Measurements from ENCODE around the gene F11R. TPM values are rescaled to one million over a fixed set of nuclear protein-coding genes. Genes with fewer than 3 reads are reported as not detected.

The F11R gene
- 178 TPM for total RNA-seq

- H3K4me3 ChIP-seq, result peak within 1 kb of the TSS; percentile 44 to 59
- TF ChIP-seq, protein P1, sequence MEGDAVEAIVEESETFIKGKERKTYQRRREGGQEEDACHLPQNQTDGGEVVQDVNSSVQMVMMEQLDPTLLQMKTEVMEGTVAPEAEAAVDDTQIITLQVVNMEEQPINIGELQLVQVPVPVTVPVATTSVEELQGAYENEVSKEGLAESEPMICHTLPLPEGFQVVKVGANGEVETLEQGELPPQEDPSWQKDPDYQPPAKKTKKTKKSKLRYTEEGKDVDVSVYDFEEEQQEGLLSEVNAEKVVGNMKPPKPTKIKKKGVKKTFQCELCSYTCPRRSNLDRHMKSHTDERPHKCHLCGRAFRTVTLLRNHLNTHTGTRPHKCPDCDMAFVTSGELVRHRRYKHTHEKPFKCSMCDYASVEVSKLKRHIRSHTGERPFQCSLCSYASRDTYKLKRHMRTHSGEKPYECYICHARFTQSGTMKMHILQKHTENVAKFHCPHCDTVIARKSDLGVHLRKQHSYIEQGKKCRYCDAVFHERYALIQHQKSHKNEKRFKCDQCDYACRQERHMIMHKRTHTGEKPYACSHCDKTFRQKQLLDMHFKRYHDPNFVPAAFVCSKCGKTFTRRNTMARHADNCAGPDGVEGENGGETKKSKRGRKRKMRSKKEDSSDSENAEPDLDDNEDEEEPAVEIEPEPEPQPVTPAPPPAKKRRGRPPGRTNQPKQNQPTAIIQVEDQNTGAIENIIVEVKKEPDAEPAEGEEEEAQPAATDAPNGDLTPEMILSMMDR (IDR thresholded peaks at IDR 0.05), result no peak
- peak in 1 of 2 donors; percentile 32 for TF ChIP-seq POLR2A (IDR thresholded peaks at IDR 0.05)
- peak in 1 of 2 donors; percentile 77 for TF ChIP-seq POLR2AphosphoS5 (IDR thresholded peaks at IDR 0.05; ENCODE audit: insufficient read depth in 1 of 2, low read depth in 1 of 2)
- no peaks in the 10 kb centered on the region for H3K36me3 ChIP-seq
- H3K27me3 ChIP-seq, result no peaks in the 10 kb centered on the region
- no peaks in the 10 kb centered on the region for H3K9me3 ChIP-seq
- intact Hi-C loops (cut with DNase I), result no loop called here
- H3K27ac ChIP-seq, result peak within 1 kb of the TSS; percentile 89
- no peak for DNase-seq (ENCODE audit: extremely low spot score in 2 of 2)
- peaks cover 28% of the 10 kb centered on the region for H3K4me1 ChIP-seq
Measured at GRCh38 chr1:161020509-161021164, at the start of gene F11R. Gene F11R (minus strand): TSS chr1:161021152. CDS start chr1:161021073, 79 bp downstream.

DNA sequence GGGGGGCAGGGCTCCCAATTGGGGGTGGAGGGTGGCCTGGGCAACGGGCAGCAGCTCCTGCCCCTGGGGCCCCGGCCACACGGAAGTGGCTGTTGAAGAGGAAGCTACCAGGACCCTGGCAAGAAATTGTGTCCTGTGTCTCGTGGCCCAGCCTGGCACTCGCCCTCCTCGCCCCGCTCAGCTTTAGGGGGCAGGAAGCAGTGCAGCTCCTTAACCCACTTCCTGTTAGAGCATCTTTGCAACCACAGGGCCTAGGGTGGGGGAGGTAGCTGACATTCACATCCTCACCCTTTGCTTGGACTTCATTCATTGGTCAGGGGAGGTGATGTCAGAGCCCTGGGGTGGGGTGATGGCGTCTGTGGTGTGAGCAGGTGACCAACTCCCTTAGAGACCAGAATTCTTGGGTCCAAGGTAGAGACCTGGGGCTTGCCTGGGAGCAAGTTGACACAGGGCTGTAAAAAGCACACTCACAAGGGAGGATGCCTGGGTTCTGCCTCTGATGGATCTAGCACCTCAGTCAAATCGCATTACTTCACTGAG, 48.8 kb upstream of the F11R start, which contains the start of gene ARHGAP30:
Gene ARHGAP30 (minus strand): TSS at position 161 of the 540 bp plus-strand sequence. CDS start 267 bp downstream, outside the sequence.
- peak within 1 kb of the TSS; percentile 24 to 42 for H3K4me3 ChIP-seq
- intact Hi-C loops (cut with DNase I), result no loop called here
- no peaks in the 10 kb centered on the region for H3K9me3 ChIP-seq
- H3K4me1 ChIP-seq, result peaks cover 5% of the 10 kb centered on the region
- peak within 1 kb of the TSS; percentile 59 for H3K27ac ChIP-seq
- no peaks in the 10 kb centered on the region for H3K36me3 ChIP-seq
- DNase-seq (ENCODE audit: extremely low spot score in 2 of 2), result no peak
- TF ChIP-seq POLR2A (IDR thresholded peaks at IDR 0.05), result no peak
- peak in 1 of 2 donors; percentile 60 for TF ChIP-seq POLR2AphosphoS5 (IDR thresholded peaks at IDR 0.05; ENCODE audit: insufficient read depth in 1 of 2, low read depth in 1 of 2)
- TF ChIP-seq, protein P1 (IDR thresholded peaks at IDR 0.05), result no peak
- no peaks in the 10 kb centered on the region for H3K27me3 ChIP-seq

- intact Hi-C loops (cut with DNase I), result no loop called here
Measured at GRCh38 chr1:161069241-161069640, 48.3 kb upstream of the F11R start.

DNA sequence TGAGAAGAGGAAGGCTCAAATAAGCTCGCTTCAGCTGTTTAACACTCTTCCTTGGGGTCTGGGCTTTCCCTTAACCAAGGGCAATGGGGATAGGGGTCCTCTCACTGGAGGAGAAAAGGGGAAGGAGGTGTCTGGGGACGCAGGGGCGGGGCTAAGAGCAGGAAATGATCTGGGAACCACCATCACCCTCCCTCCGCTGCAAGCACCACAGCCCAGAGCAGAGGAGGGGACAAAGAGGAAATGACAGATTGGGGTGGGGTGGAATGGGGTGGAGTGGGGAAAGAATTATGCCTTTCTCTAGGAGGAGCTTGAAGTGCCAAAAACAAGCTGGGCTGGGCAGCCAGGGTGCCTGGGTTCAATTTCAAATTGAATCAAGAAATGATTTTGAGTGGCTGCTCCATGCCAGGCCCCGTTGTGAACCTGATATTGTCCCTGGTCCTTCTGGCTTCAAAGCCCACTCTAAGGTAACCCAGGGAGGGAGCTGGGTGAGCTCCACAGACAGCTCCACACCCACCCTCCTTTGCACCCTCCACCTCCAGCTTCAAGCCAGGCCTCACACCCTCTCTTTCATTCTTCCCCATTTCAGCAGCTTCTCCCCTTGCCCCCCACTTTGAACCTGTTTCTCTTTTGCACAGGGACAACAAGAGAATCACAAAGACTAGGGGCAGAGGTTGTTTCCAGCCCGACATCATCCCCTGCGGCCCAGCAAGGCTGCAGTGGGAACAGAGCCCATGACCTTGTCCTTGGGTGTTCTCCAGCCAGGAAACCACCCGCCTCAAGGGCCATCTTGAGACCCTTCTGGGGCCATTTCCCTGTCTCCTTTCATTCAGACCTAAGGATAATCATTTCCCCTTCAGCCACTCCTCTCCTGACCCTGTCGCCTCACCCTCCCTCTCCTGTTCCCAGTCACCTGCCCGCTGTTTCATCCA, 47.6 kb upstream of the F11R start:
- DNase-seq (ENCODE audit: extremely low spot score in 2 of 2), result no peak
- intact Hi-C loops (cut with DNase I), result no loop called here
- TF ChIP-seq POLR2AphosphoS5 (IDR thresholded peaks at IDR 0.05; ENCODE audit: insufficient read depth in 1 of 2, low read depth in 1 of 2) (no peak), POLR2A (IDR thresholded peaks at IDR 0.05) (no peak)
- TF ChIP-seq, protein P1 (IDR thresholded peaks at IDR 0.05), result no peak

More at GRCh38 chr1:161069241-161069640, 48.3 kb upstream of the F11R start:
- DNase-seq (ENCODE audit: extremely low spot score in 2 of 2), result no peak
- Histone ChIP-seq H3K4me1 (peaks cover 5% of the 10 kb centered on the region), H3K27ac (peak overlapping the region; percentile 59), H3K27me3 (no peaks in the 10 kb centered on the region), H3K36me3 (no peaks in the 10 kb centered on the region), H3K9me3 (no peaks in the 10 kb centered on the region), H3K4me3 (peak overlapping the region; percentile 24 to 42)
- TF ChIP-seq POLR2A (IDR thresholded peaks at IDR 0.05) (no peak), POLR2AphosphoS5 (IDR thresholded peaks at IDR 0.05; ENCODE audit: insufficient read depth in 1 of 2, low read depth in 1 of 2) (no peak)
- TF ChIP-seq, protein P1 (IDR thresholded peaks at IDR 0.05), result no peak

More for the DNA sequence above, 47.6 kb upstream of the F11R start:
- Histone ChIP-seq H3K27ac (peak overlapping the region; percentile 59), H3K9me3 (no peaks in the 10 kb centered on the region), H3K4me1 (peaks cover 4% of the 10 kb centered on the region), H3K36me3 (no peaks in the 10 kb centered on the region), H3K27me3 (no peaks in the 10 kb centered on the region), H3K4me3 (peak overlapping the region; percentile 24 to 42)
